ENCODE measurements around the gene CTSE. TPM values are rescaled to one million over a fixed set of nuclear protein-coding genes. Genes with fewer than 3 reads are reported as not detected.

Gene CTSE
- total and polyA plus RNA-seq, 12 donors = 0.01 TPM; not detected in 11

- H3K27ac ChIP-seq = no peak overlapping the region
- H3K4me3 ChIP-seq = no peak overlapping the region
- TF ChIP-seq CTCF (IDR thresholded peaks at IDR 0.05) = no peak
- no peaks in the 10 kb centered on the region for H3K9me3 ChIP-seq
- peaks cover 5 to 29% (median 20%) of the 10 kb centered on the region in 9 donors for H3K4me1 ChIP-seq
- intact Hi-C loops (cut with DNase I) = loop anchor here in 8 of 10 donors (2.0 to 10.0 kb wide), 7 partner anchors 60 to 387 kb away; no protein-coding TSS in a partner anchor
- H3K36me3 ChIP-seq = peaks cover 0 to 3% (median 0%) of the 10 kb centered on the region in 9 donors
- ATAC-seq = no peak
- no peaks in the 10 kb centered on the region for H3K27me3 ChIP-seq
- WGBS, 2 donors = 89 to 92% methylated on average over 6 of the region's 6 CpGs
- no peak for DNase-seq
Observed at GRCh38 chr1:205979301-205979700, 44.4 kb downstream of the CTSE start.

DNA sequence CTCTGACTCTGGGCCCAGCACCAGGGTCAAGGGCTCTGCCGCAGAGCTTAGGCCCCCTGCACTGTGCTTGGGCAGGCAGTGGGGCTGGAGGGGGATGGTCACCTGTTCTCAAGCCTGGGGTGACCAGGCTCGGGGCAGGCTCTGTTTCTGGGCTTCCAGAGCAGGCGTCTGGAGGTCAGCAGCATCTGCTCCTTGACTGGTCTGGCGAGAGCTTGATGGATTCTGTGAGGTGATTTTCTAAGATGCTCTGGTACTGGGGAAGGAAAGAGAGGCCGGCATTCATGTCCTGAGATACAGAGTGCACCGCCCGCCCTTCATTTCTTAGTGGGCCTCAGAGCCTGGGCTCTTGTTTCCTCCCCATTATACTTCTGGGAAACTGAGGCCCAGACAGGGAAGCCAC lies 45.0 kb downstream of the CTSE start:
- Histone ChIP-seq H3K4me1 (peaks cover 5 to 23% (median 20%) of the 10 kb centered on the region in 9 donors), H3K9me3 (no peaks in the 10 kb centered on the region), H3K4me3 (no peak overlapping the region), H3K27me3 (no peaks in the 10 kb centered on the region), H3K27ac (no peak overlapping the region), H3K36me3 (peaks cover 0 to 3% (median 0%) of the 10 kb centered on the region in 9 donors)
- no peak for TF ChIP-seq CTCF (IDR thresholded peaks at IDR 0.05)
- intact Hi-C loops (cut with DNase I) = loop anchor here in 8 of 10 donors (2.0 to 10.0 kb wide), 7 partner anchors 60 to 386 kb away; no protein-coding TSS in a partner anchor
- 83 to 88% methylated on average over 7 of the region's 7 CpGs for WGBS, 2 donors
- ATAC-seq (no peak), DNase-seq (no peak)

- Histone ChIP-seq H3K36me3 (peaks cover 0 to 3% (median 0%) of the 10 kb centered on the region in 9 donors), H3K27ac (peak overlapping the region in 9 of 10 donors; percentile 49 to 91 (median 79)), H3K9me3 (no peaks in the 10 kb centered on the region), H3K4me1 (peaks cover 5 to 22% (median 20%) of the 10 kb centered on the region in 9 donors), H3K4me3 (no peak overlapping the region), H3K27me3 (no peaks in the 10 kb centered on the region)
- ATAC-seq = peak; percentile 69 to 90 (median 82)
- intact Hi-C loops (cut with DNase I) = loop anchor here (1.0 to 10.0 kb wide), 13 partner anchors 57 to 385 kb away; no protein-coding TSS in a partner anchor
- DNase-seq = peak; percentile 71 to 81
- peak; percentile 89 to 97 (median 96) for TF ChIP-seq CTCF (IDR thresholded peaks at IDR 0.05)
- WGBS, 2 donors = 85 to 97% methylated on average over 2 of the region's 2 CpGs
Observed at GRCh38 chr1:205977402-205978014, 46.2 kb downstream of the CTSE start.

GRCh38 chr1:205976708-205977401 lies 46.8 kb downstream of the CTSE start:
- 27 to 46% methylated on average over 8 of the region's 8 CpGs for WGBS, 2 donors
- TF ChIP-seq CTCF (IDR thresholded peaks at IDR 0.05) = no peak
- peak overlapping the region; percentile 15 to 91 (median 78) for H3K27ac ChIP-seq
- H3K27me3 ChIP-seq = no peaks in the 10 kb centered on the region
- intact Hi-C loops (cut with DNase I) = loop anchor here (1.0 to 10.0 kb wide), 13 partner anchors 56 to 385 kb away; no protein-coding TSS in a partner anchor
- no peaks in the 10 kb centered on the region for H3K36me3 ChIP-seq
- H3K4me1 ChIP-seq = peaks cover 5 to 28% (median 23%) of the 10 kb centered on the region in 9 donors
- no peak overlapping the region for H3K4me3 ChIP-seq
- H3K9me3 ChIP-seq = no peaks in the 10 kb centered on the region
- ATAC-seq = peak; percentile 80 to 94 (median 89)
- DNase-seq = peak; percentile 52 to 81

All from heart right ventricle (tissue), 16 donors.